HAP-1 (cell line): Measurements from ENCODE around the gene HS3ST5.

Experiments used
- DNase-seq, 2 experiments: peaks; one replicate each; pipeline ENCODE4 v3.0.0-alpha.2; 2016 to 2020; ENCODE audit warnings: low spot score in 2 of 2
- H3K27me3 ChIP-seq: fragments of 250-450 bp; sonication (Bioruptor Pico); 2 replicates; pipeline ENCODE4 v1.5.1; 2020; ENCODE audit warnings: low read depth, mild to moderate bottlenecking, moderate library complexity
- H3K36me3 ChIP-seq: fragments of 250-450 bp; sonication (Bioruptor Pico); replicated peaks from 2 replicates; pipeline ENCODE4 v1.5.1; 2020; ENCODE audit warnings: mild to moderate bottlenecking
- H3K4me1 ChIP-seq: fragments of 250-450 bp; sonication (Bioruptor Pico); 2 replicates; pipeline ENCODE4 v1.5.1; 2020; ENCODE audit warnings: mild to moderate bottlenecking
- H3K4me3 ChIP-seq: fragments of 250-450 bp; sonication (Bioruptor Pico); 2 replicates; pipeline ENCODE4 v1.5.1; 2020; ENCODE audit warnings: mild to moderate bottlenecking, moderate library complexity
- H3K9me3 ChIP-seq: fragments of 250-450 bp; sonication (Bioruptor Pico); 2 replicates; pipeline ENCODE4 v1.5.1; 2020; ENCODE audit warnings: mild to moderate bottlenecking, moderate library complexity
- in situ Hi-C: fragments of 300-500 bp; cut with MboI; formaldehyde crosslinking; loops from 3 replicates; pipeline ENCODE4 v1.14.3; 2020; ENCODE audit warnings: low sequenced_read_pairs, inconsistent platforms, mixed read lengths

The HS3ST5 gene

GRCh38 chr6:114342826-114343781, at the start of gene HS3ST5:
HS3ST5 (minus strand) TSS chr6:114343023; CDS start chr6:114062845, 280,178 bp downstream.
- Histone ChIP-seq H3K4me3 (peak within 1 kb of the TSS; percentile 55), H3K9me3 (no peaks in the 10 kb centered on the region), H3K27me3 (no peaks in the 10 kb centered on the region), H3K4me1 (peaks cover 27% of the 10 kb centered on the region), H3K36me3 (no peaks in the 10 kb centered on the region)
- in situ Hi-C loops, result no loop called here
- DNase-seq, result peak; percentile 74 to 88

DNA sequence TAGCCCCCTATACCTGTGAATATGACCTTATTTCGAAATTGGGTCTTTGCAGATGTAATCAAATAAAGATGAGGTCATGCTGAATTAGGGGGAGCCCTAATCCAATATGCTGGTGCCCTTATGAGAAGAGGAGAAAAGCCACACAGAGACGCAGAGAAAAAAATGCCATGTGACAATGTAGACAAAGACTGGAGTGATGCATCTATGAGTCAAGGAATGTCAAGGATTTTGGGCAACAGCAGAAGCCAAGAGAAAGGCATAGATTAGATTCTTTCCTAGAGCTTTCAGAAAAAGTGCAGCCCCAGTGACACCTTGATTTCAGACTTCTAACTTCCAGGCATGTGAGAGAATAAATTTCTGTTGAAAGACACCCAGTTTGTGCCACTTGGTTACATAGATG, 47.4 kb upstream of the HS3ST5 start:
- no peaks in the 10 kb centered on the region for H3K27me3 ChIP-seq
- H3K4me1 ChIP-seq, result peaks cover 31% of the 10 kb centered on the region
- in situ Hi-C loops, result no loop called here
- H3K36me3 ChIP-seq, result no peaks in the 10 kb centered on the region
- H3K9me3 ChIP-seq, result no peaks in the 10 kb centered on the region
- no peak overlapping the region for H3K4me3 ChIP-seq
- DNase-seq, result peak; percentile 13 to 45

DNA sequence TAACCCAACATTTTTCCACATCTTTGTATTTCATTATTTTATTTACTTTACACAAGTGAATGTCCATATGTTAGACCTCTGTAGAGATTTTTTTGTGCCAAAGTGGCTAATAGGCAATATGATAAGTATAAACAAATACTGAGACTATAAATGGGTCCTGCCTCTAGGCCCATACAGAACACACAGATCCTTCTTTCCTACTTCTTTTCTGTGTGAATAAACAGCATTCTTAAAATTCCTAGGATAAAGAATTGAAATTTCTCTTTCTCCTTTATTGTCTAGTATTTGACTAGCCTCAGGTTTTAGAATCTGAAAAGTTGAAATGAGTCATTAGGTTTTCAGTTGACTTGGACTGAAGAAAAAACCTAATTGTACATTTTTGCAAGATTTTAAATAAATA, 46.3 kb upstream of the HS3ST5 start:
- Histone ChIP-seq H3K4me3 (no peak overlapping the region), H3K9me3 (no peaks in the 10 kb centered on the region), H3K36me3 (no peaks in the 10 kb centered on the region), H3K4me1 (peaks cover 31% of the 10 kb centered on the region), H3K27me3 (no peaks in the 10 kb centered on the region)
- in situ Hi-C loops, result no loop called here
- DNase-seq, result peak in 1 of 2 experiments; percentile 68

DNA sequence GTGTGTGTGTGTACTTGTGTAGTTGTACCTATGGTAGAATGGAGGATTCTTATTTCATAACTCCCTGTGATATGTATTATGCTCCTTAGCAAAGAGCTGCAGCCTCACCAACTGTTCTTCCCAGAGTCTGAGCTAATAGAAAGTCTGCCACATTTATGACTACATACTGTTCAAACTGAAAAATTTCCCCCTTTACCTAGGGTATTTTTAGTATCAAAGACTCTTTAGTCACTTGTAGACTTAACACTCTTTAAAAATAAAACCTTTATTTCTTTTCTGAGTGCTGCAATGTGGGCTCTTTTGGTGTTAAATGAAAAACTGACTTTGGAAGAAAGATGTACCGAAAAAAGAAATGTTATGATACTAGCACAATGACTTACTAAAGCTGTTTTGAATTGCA, 39.6 kb upstream of the HS3ST5 start:
- Histone ChIP-seq H3K4me1 (peaks cover 3% of the 10 kb centered on the region; the same call in 1 of the 2 replicates), H3K27me3 (no peaks in the 10 kb centered on the region), H3K9me3 (no peaks in the 10 kb centered on the region), H3K4me3 (no peak overlapping the region), H3K36me3 (no peaks in the 10 kb centered on the region)
- DNase-seq, result no peak
- in situ Hi-C loops, result no loop called here

DNA sequence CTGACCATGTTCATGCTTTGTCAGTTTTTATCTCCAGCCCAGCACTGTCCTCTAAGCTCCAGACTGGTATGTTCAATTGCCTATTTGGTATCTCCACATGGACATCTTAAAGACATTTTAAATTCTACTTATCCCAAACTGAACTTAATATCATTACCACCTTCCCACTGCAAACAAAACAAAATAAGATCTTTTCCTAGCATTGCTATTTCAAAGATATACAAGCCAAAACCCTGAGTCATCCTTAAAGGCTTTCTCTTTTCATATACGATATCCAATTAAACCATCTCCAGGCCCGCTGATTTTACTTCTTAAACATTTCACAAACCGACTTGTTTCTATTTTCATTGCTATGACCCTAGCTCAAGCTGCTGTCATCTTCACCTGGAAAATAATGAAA, 35.1 kb upstream of the HS3ST5 start:
- in situ Hi-C loops, result no loop called here
- H3K36me3 ChIP-seq, result no peaks in the 10 kb centered on the region
- no peaks in the 10 kb centered on the region for H3K9me3 ChIP-seq
- peaks cover 9% of the 10 kb centered on the region for H3K4me1 ChIP-seq
- no peak overlapping the region for H3K4me3 ChIP-seq
- H3K27me3 ChIP-seq, result no peaks in the 10 kb centered on the region
- DNase-seq, result no peak

DNA sequence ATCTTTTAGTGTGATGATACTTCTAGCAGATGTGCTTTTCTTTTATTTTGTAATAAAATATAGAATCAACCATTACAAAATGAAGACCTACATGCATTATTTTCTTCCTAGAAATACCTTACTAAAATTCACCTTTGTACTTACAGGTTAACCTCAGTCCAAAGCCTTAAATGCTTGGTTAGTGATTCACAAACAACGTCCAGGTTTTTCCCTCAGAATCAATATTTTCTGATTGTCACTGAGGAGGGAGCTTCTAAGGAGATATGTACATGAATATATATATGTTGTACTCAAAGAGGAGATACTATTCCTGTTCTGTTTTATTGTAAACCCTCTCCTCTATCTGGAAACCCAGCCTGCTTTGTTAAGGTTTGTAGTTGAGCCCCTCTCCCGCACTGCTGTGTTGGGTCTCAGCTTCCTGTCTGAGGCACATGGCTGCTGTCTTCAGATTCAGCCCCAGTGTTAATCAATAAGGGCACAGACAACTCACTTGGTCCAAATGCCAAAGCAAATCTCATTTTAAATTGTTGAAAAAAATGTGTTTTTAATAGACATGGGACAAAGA, 33.9 kb upstream of the HS3ST5 start:
- Histone ChIP-seq H3K27me3 (no peaks in the 10 kb centered on the region), H3K4me3 (no peak overlapping the region), H3K4me1 (peaks cover 9% of the 10 kb centered on the region), H3K36me3 (no peaks in the 10 kb centered on the region), H3K9me3 (no peaks in the 10 kb centered on the region)
- in situ Hi-C loops, result no loop called here
- no peak for DNase-seq

DNA sequence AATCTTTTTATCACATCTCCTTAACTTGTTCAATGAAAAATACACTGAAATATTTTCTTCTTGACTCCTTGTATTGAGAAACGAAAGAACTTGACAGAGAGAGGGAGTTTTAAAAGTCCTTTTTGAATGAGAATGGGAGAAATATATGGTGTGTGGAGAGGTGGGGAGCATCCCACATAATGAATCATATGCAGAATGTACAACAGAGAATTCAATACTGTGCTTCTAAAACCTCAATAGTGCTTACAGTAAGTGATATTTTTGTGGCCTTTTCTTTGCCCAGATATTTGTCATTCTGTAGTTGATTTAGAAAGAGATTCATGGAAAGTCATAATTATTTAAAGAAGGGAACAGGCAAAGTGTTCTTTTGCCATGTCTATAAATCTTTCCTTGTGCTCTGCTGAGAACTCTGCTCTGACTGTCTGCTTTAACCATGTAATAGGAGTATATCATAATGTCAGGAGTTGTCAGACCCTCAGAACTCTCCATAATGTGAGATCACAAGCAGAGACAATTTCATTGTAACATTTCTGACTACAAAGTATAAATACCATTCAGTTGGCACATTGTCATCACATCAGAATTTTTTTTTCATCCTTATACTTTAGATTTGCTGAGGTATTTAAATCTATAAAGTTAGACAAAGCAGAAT, 32.8 kb upstream of the HS3ST5 start:
- H3K27me3 ChIP-seq, result no peaks in the 10 kb centered on the region
- no peaks in the 10 kb centered on the region for H3K36me3 ChIP-seq
- in situ Hi-C loops, result no loop called here
- no peak for DNase-seq
- H3K4me3 ChIP-seq, result no peak overlapping the region
- peaks cover 9% of the 10 kb centered on the region for H3K4me1 ChIP-seq
- H3K9me3 ChIP-seq, result no peaks in the 10 kb centered on the region

- H3K36me3 ChIP-seq, result no peaks in the 10 kb centered on the region
- no peaks in the 10 kb centered on the region for H3K27me3 ChIP-seq
- DNase-seq, result no peak
- H3K4me1 ChIP-seq, result no peaks in the 10 kb centered on the region; the same call in 1 of the 2 replicates
- no peaks in the 10 kb centered on the region for H3K9me3 ChIP-seq
- in situ Hi-C loops, result no loop called here
- H3K4me3 ChIP-seq, result no peak overlapping the region
Measured at GRCh38 chr6:114367315-114367961, 24.6 kb upstream of the HS3ST5 start.

GRCh38 chr6:114366899-114367298, 24.1 kb upstream of the HS3ST5 start:
- no peaks in the 10 kb centered on the region for H3K27me3 ChIP-seq
- H3K4me3 ChIP-seq, result no peak overlapping the region
- no peaks in the 10 kb centered on the region; the same call in 1 of the 2 replicates for H3K4me1 ChIP-seq
- no peak for DNase-seq
- no peaks in the 10 kb centered on the region for H3K36me3 ChIP-seq
- H3K9me3 ChIP-seq, result no peaks in the 10 kb centered on the region
- in situ Hi-C loops, result no loop called here

GRCh38 chr6:114364301-114364700, 21.5 kb upstream of the HS3ST5 start:
- peaks cover 2% of the 10 kb centered on the region for H3K4me1 ChIP-seq

DNA sequence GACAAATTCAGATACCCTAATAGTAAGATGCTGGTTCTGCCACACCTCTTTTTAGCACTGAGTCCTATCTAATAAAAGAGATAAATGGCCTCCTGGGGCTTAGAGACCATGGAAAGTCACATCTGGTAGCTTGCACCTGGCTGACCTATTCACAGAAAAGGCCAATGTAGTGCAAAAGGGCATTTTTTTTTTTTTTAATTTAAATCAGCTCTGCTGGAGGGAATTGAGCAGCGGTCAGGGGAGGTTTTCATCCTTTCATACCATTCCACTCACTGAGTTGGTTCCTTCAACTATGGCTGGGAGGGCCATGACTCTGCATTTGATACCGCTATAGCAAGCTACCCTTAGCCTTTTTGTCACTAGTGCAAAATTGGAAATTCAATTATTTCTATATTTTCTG, 20.1 kb upstream of the HS3ST5 start:
- H3K4me1 ChIP-seq, result peaks cover 2% of the 10 kb centered on the region
- H3K9me3 ChIP-seq, result no peaks in the 10 kb centered on the region
- H3K4me3 ChIP-seq, result no peak overlapping the region
- in situ Hi-C loops, result no loop called here
- no peak for DNase-seq
- H3K27me3 ChIP-seq, result no peaks in the 10 kb centered on the region
- no peaks in the 10 kb centered on the region for H3K36me3 ChIP-seq

More at GRCh38 chr6:114364301-114364700, 21.5 kb upstream of the HS3ST5 start:
- in situ Hi-C loops, result no loop called here
- Histone ChIP-seq H3K27me3 (no peaks in the 10 kb centered on the region), H3K36me3 (no peaks in the 10 kb centered on the region), H3K9me3 (no peaks in the 10 kb centered on the region), H3K4me3 (no peak overlapping the region)
- no peak for DNase-seq

DNA sequence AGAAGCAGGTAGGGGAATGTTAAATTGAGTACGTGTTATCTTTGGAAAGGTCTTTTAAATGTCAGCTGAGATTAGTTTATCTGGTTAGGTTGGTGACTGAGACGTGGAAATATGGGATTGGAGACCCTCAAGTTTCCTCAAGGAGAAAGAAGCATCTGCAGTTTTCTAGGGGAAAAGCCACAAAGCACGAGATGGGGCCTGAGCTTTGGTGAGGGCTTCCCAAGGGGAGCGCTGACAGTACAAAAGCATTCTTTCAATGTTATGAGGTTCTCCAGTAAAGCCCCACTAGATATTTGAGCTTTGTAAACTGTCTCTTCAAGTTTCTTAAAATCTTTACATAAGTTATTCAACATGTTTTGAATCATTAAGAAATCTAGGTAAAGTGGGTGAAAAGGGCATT, 19.6 kb upstream of the HS3ST5 start:
- Histone ChIP-seq H3K36me3 (no peaks in the 10 kb centered on the region), H3K9me3 (no peaks in the 10 kb centered on the region), H3K4me3 (no peak overlapping the region), H3K27me3 (no peaks in the 10 kb centered on the region), H3K4me1 (peaks cover 2% of the 10 kb centered on the region)
- in situ Hi-C loops, result no loop called here
- DNase-seq, result no peak

GRCh38 chr6:114361036-114361435, 18.2 kb upstream of the HS3ST5 start:
- Histone ChIP-seq H3K27me3 (no peaks in the 10 kb centered on the region), H3K4me3 (no peak overlapping the region), H3K36me3 (no peaks in the 10 kb centered on the region), H3K9me3 (no peaks in the 10 kb centered on the region), H3K4me1 (peaks cover 2% of the 10 kb centered on the region)
- DNase-seq, result no peak
- in situ Hi-C loops, result no loop called here
